Superior temporal gyrus (tissue), 1 donor: ENCODE results near the gene STK24.
"Not testable (repeated sequence)": the region's sequence is repeated elsewhere in the genome, so short reads cannot be mapped to it uniquely, and the experiment has no call there.

ENCODE experiments used
- DNase-seq: peaks from one replicate; pipeline ENCODE4 v3.0.0-alpha.2; 2016; ENCODE audit errors: extremely low spot score

Gene STK24

GRCh38 chr13:98434060-98434459 lies 142.8 kb downstream of the STK24 start:
- DNase-seq, result no peak

- no peak for DNase-seq
Measured at GRCh38 chr13:98433654-98434053, 143.3 kb downstream of the STK24 start.

GRCh38 chr13:98432638-98433037 lies 144.3 kb downstream of the STK24 start:
- DNase-seq, result no peak

GRCh38 chr13:98429977-98430736 lies 146.8 kb downstream of the STK24 start:
- DNase-seq, result no peak

- no peak for DNase-seq
Measured at GRCh38 chr13:98429531-98429930, 147.4 kb downstream of the STK24 start.

GRCh38 chr13:98429081-98429480 lies 147.8 kb downstream of the STK24 start:
- DNase-seq, result no peak

- no peak for DNase-seq
Measured at GRCh38 chr13:98428256-98428966, 148.5 kb downstream of the STK24 start.

- DNase-seq, result no peak
Measured at GRCh38 chr13:98427331-98427995, 149.4 kb downstream of the STK24 start.

GRCh38 chr13:98423417-98423816 lies 153.5 kb downstream of the STK24 start:
- DNase-seq, result no peak

GRCh38 chr13:98422046-98422445 lies 154.9 kb downstream of the STK24 start:
- no peak for DNase-seq

GRCh38 chr13:98420554-98421175 lies 156.2 kb downstream of the STK24 start:
- no peak for DNase-seq

GRCh38 chr13:98419786-98420553 lies 156.9 kb downstream of the STK24 start:
- DNase-seq, result no peak

- no peak for DNase-seq
Measured at GRCh38 chr13:98416408-98416807, 160.5 kb downstream of the STK24 start.

- DNase-seq, result no peak
Measured at GRCh38 chr13:98415326-98416070, 161.4 kb downstream of the STK24 start.

GRCh38 chr13:98413796-98414195 lies 163.1 kb downstream of the STK24 start:
- DNase-seq, result no peak

- DNase-seq, result not testable (repeated sequence)
Measured at GRCh38 chr13:98413278-98413677, 163.6 kb downstream of the STK24 start.

GRCh38 chr13:98411617-98412265 lies 165.2 kb downstream of the STK24 start:
- no peak for DNase-seq

- DNase-seq, result no peak
Measured at GRCh38 chr13:98411013-98411412, 165.9 kb downstream of the STK24 start.

- no peak for DNase-seq
Measured at GRCh38 chr13:98410612-98411011, 166.3 kb downstream of the STK24 start.

- no peak for DNase-seq
Measured at GRCh38 chr13:98409281-98409680, 167.6 kb downstream of the STK24 start.
